NCI-H1105 (cell line): ENCODE data around the gene MCTP2.

Experiments used
- DNase-seq: peaks from one replicate; lab custom pipeline; 2025; lab: John Stamatoyannopoulos, UW

The MCTP2 gene

GRCh38 chr15:94230883-94231722, at the start of gene MCTP2:
Gene MCTP2 (plus strand): TSS chr15:94231561. CDS start chr15:94298266, 66,705 bp downstream.
- peak; percentile 39 for DNase-seq

- DNase-seq = no peak
These were observed 48.5 kb upstream of the MCTP2 start for GRCh38 chr15:94182883-94183282.

- no peak for DNase-seq
These were observed 45.7 kb upstream of the MCTP2 start for GRCh38 chr15:94185547-94186236.

GRCh38 chr15:94186770-94187331, 44.5 kb upstream of the MCTP2 start:
- no peak for DNase-seq

- DNase-seq = no peak
These were observed 37.5 kb upstream of the MCTP2 start for GRCh38 chr15:94193906-94194305.

- DNase-seq = no peak
These were observed 34.8 kb upstream of the MCTP2 start for GRCh38 chr15:94196531-94196930.

GRCh38 chr15:94198633-94199032, 32.7 kb upstream of the MCTP2 start:
- DNase-seq = no peak

- no peak for DNase-seq
These were observed 31.6 kb upstream of the MCTP2 start for GRCh38 chr15:94199725-94200124.

- no peak for DNase-seq
These were observed 28.1 kb upstream of the MCTP2 start for GRCh38 chr15:94203306-94203705.

- no peak for DNase-seq
These were observed 26.0 kb upstream of the MCTP2 start for GRCh38 chr15:94205366-94205765.

GRCh38 chr15:94206463-94207167, 24.7 kb upstream of the MCTP2 start:
- DNase-seq = no peak

- DNase-seq = no peak
These were observed 19.1 kb upstream of the MCTP2 start for GRCh38 chr15:94212291-94212690.

- no peak for DNase-seq
These were observed 5.7 kb upstream of the MCTP2 start for GRCh38 chr15:94225616-94226015.

- DNase-seq = no peak
These were observed 2.8 kb upstream of the MCTP2 start for GRCh38 chr15:94228611-94229010.

- no peak for DNase-seq
These were observed 1.6 kb upstream of the MCTP2 start for GRCh38 chr15:94229591-94230369.

- no peak for DNase-seq
These were observed 904 bp upstream of the MCTP2 start for GRCh38 chr15:94230431-94230882.

GRCh38 chr15:94231723-94232468, 535 bp downstream of the MCTP2 start:
- DNase-seq = no peak

GRCh38 chr15:94233441-94233840, 2.1 kb downstream of the MCTP2 start:
- DNase-seq = no peak

- DNase-seq = no peak
These were observed 2.9 kb downstream of the MCTP2 start for GRCh38 chr15:94234300-94234699.

GRCh38 chr15:94235041-94235440, 3.7 kb downstream of the MCTP2 start:
- no peak for DNase-seq

GRCh38 chr15:94235646-94236045, 4.3 kb downstream of the MCTP2 start:
- DNase-seq = no peak
